ENCODE data around the gene PCAT7.

PCAT7 gene

DNA sequence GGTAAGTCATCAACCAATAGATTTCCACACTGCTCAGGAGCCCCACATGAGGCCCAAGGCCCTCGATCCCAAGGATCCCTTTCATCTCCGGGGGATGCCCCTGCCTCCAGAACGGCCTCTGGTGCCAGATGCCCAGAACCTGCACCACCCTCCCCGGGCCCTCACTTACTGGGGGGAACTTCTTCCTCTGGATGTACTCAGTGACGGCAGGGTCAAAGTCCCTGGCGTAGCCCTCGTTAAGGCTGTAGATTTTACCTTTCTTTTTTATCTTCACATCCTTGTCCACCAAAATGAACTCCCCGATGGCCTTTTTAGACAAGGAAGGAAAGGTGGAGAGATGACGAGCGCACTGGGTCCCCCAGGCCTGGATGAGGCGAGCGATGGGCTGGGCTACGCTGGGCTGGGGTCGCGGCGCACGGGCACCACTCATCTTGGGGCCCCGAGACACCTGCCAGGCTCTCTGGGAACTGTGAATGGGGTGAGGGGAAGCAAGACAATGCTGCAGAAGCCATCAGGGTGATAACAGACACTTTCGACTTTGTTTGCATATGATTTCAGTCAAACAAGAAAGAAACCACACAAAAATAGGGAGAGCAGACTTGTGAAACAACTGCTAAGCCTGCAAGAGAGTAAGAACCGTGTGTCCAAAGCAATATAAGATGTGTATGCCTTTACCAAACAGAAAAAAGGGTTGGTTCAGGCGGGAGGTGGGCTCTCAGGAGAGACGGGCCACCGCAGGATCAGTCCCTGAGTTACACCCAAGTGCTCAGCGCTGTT lies 52.0 kb downstream of the PCAT7 start:
- DNase-seq: no peak

DNA sequence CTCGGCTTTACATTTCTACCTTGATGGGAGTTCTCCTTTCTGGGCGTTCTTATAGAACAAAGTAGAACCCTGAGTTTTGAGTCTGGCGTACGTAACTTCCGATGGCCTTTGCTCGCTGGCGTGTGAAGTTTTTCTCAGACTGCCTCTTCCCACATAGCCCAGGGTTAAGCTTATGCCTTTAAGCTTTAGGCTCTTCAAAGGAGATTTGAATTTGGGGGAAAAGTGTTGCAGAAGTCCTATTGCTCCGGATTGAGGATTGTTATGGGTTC lies 52.5 kb downstream of the PCAT7 start:
- DNase-seq: no peak

- no peak for DNase-seq
These were observed 55.3 kb downstream of the PCAT7 start for GRCh38 chr9:94610181-94610606.

DNA sequence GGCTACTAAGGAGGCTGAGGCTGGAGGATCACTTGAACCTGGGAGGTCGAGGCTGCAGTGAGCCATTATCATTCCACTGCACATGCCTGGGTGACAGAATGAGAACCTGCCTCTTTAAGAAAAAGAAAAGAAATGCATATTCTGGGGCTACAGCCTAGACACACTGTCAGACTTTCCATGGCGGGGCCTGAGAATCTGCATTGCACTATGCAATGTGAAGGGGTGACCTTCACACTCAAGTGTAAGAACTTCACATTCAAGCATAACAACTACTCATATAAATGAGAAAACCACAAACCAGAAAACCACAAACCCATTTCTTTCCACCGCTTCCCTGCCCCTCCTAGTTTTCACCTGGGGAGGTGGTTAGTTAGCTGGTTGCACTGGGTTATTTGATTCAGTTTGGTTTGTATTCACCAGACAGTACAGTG lies 56.8 kb downstream of the PCAT7 start:
- no peak for DNase-seq

GRCh38 chr9:94612071-94612470 lies 57.2 kb downstream of the PCAT7 start:
- DNase-seq: no peak

GRCh38 chr9:94613003-94613402 lies 58.1 kb downstream of the PCAT7 start:
- DNase-seq: no peak

- DNase-seq: no peak
These were observed 64.1 kb downstream of the PCAT7 start for GRCh38 chr9:94619026-94619425.

All from CD4-positive, alpha-beta T cell treated with Interferon gamma for 1 hour (primary cell).